PC-9 (cell line): ENCODE data around the gene XRCC4. TPM values are rescaled to one million over a fixed set of nuclear protein-coding genes. Genes with fewer than 3 reads are reported as not detected.

Experiments used
- BruUV-seq: library from RNA; stranded (reverse); fragments of 400-500 nt; replicated peaks from 2 replicates; lab custom pipeline; 2021; lab: Mats Ljungman, UMichigan
- CTCF ChIA-PET: fragments of 300-600 bp; sonication (Branson Sonifier 250); formaldehyde crosslinking; loops from one replicate; lab custom pipeline; 2022; ENCODE audit warnings: antibody characterized with exemption; lab: Charles Lee
- POLR2A ChIA-PET: fragments of 300-600 bp; sonication (Branson Sonifier 250); formaldehyde crosslinking; loops from one replicate; lab custom pipeline; 2022; ENCODE audit warnings: antibody characterized with exemption; ENCODE audit not compliant: unreplicated experiment; lab: Charles Lee
- DNase-seq, 2 experiments: peaks; one replicate each; pipeline versions ENCODE4 v3.0.0 to v3.0.0-alpha.2; 2015 to 2022; ENCODE audit warnings: mixed read lengths in 1 of 2
- H2AFZ ChIP-seq: fragments of 200-600 bp; sonication (generic); 2 replicates; pipeline ENCODE4 v1.8.1; 2017; ENCODE audit warnings: antibody characterized with exemption
- H3F3A ChIP-seq: fragments of 200-600 bp; sonication (generic); 2 replicates; pipeline ENCODE4 v1.8.1; 2017; ENCODE audit warnings: antibody characterized with exemption, mild to moderate bottlenecking, low read depth; ENCODE audit not compliant: insufficient read depth
- H3K27ac ChIP-seq: fragments of 200-600 bp; sonication (generic); 2 replicates; pipeline ENCODE4 v1.6.1; 2016; ENCODE audit warnings: mixed run types
- H3K27me3 ChIP-seq: fragments of 200-600 bp; sonication (generic); 2 replicates; pipeline ENCODE4 v1.6.1; 2016; ENCODE audit warnings: low read depth, mixed run types; ENCODE audit not compliant: insufficient read depth
- H3K36me3 ChIP-seq: fragments of 200-600 bp; sonication (generic); 2 replicates; pipeline ENCODE4 v1.6.1; 2016; ENCODE audit warnings: low read depth, mixed run types
- H3K4me1 ChIP-seq: fragments of 200-600 bp; sonication (generic); replicated peaks from 2 replicates; pipeline ENCODE4 v1.6.1; 2016; ENCODE audit warnings: mixed run types; ENCODE audit not compliant: insufficient read depth
- H3K4me2 ChIP-seq: fragments of 200-600 bp; sonication (generic); 2 replicates; pipeline ENCODE4 v1.6.1; 2017; ENCODE audit warnings: mixed run types
- H3K4me3 ChIP-seq: fragments of 200-600 bp; sonication (generic); 2 replicates; pipeline ENCODE4 v1.6.1; 2016; ENCODE audit warnings: mixed run types
- H3K79me2 ChIP-seq: fragments of 200-600 bp; sonication (generic); 2 replicates; pipeline ENCODE4 v1.6.1; 2017; ENCODE audit warnings: low read depth, mixed run types
- H3K9me2 ChIP-seq: fragments of 200-600 bp; sonication (generic); 2 replicates; pipeline ENCODE4 v1.8.1; 2017; ENCODE audit warnings: mild to moderate bottlenecking; ENCODE audit not compliant: insufficient read depth
- H3K9me3 ChIP-seq: fragments of 200-600 bp; sonication (generic); 2 replicates; pipeline ENCODE4 v1.8.1; 2016; ENCODE audit warnings: low read depth; ENCODE audit not compliant: insufficient read depth
- H4K20me1 ChIP-seq: fragments of 200-600 bp; sonication (generic); 2 replicates; pipeline ENCODE4 v1.8.1; 2017; ENCODE audit not compliant: insufficient read depth
- EZH2 ChIP-seq: fragments of 200-600 bp; sonication (generic); IDR thresholded peaks from 2 replicates; pipeline ENCODE4 v1.8.0; 2017; ENCODE audit warnings: antibody characterized with exemption, low read depth
- intact Hi-C: fragments of 100-400 bp; cut with micrococcal nuclease; formaldehyde crosslinking; loops from one replicate; pipeline ENCODE4 v1.10.0; 2022; ENCODE audit not compliant: unreplicated experiment
- total RNA-seq: library from RNA; stranded (reverse); gene quantifications from 2 replicates; pipeline ENCODE4 v1.2.3, GENCODE V29; 2021
- TF ChIP-seq, protein P1 (sequence below): fragments of 200-600 bp; sonication (generic); conservative IDR thresholded peaks from 2 replicates; pipeline ENCODE4 v1.6.1; 2017; ENCODE audit warnings: mixed run types, antibody characterized with exemption, mild to moderate bottlenecking, moderate library complexity

The XRCC4 gene
- total RNA-seq, 1 experiment from 2014 or later = 12.2 TPM

DNA sequence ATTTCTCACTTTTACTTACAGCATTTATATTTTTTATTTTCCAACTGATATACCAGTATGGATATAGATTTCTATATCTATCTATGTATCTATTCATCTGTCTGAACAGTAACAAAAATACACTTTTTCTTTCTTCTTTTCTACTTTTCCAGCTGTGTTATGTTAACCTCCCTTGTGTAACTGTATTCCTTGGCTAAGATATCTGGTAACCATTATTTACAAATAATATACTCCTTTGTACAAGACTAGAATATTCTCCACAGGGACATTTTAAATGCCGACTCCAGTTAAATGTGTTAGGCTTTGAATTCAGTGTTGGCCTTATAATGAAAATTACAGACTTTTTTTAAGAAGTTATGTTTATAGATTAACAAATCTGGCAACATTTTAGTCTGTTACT, 168.7 kb downstream of the XRCC4 start:
- Histone ChIP-seq H3K9me2 (no peaks in the 10 kb centered on the region), H3K4me3 (no peak overlapping the region), H3K27ac (no peak overlapping the region), H3F3A (no peaks in the 10 kb centered on the region), H3K4me2 (no peak overlapping the region), H3K4me1 (no peaks in the 10 kb centered on the region), H2AFZ (no peak overlapping the region), H4K20me1 (no peaks in the 10 kb centered on the region; the same call in 1 of the 2 replicates), H3K27me3 (no peaks in the 10 kb centered on the region), H3K36me3 (no peaks in the 10 kb centered on the region; the same call in 1 of the 2 replicates), H3K79me2 (no peaks in the 10 kb centered on the region), H3K9me3 (no peaks in the 10 kb centered on the region)
- intact Hi-C loops = no loop called here
- CTCF ChIA-PET = no interaction called here
- DNase-seq = no peak
- TF ChIP-seq EZH2 = no peak
- TF ChIP-seq, protein P1, sequence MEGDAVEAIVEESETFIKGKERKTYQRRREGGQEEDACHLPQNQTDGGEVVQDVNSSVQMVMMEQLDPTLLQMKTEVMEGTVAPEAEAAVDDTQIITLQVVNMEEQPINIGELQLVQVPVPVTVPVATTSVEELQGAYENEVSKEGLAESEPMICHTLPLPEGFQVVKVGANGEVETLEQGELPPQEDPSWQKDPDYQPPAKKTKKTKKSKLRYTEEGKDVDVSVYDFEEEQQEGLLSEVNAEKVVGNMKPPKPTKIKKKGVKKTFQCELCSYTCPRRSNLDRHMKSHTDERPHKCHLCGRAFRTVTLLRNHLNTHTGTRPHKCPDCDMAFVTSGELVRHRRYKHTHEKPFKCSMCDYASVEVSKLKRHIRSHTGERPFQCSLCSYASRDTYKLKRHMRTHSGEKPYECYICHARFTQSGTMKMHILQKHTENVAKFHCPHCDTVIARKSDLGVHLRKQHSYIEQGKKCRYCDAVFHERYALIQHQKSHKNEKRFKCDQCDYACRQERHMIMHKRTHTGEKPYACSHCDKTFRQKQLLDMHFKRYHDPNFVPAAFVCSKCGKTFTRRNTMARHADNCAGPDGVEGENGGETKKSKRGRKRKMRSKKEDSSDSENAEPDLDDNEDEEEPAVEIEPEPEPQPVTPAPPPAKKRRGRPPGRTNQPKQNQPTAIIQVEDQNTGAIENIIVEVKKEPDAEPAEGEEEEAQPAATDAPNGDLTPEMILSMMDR = no peak
- POLR2A ChIA-PET = no interaction called here
- no TSS peak for BruUV-seq

DNA sequence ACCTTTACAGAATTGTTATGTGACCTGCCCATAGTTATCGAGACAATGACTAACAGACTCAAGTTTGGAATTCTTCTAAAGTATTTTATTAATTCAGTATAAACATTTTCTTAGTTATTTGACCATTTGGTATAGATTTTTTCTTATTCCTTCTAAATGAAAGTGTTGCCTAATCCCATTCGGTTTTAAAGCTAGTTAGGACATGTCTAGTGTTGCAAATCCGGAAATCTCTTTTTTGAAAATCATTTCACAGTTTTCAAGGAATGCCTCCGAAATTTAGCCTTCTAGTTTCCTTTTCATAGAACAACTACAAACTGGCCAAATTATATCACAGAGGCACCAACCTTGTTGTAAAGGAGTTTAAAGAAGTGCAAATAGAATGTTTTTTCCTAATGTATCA, 171.8 kb downstream of the XRCC4 start:
- no peaks in the 10 kb centered on the region; the same call in 1 of the 2 replicates for H4K20me1 ChIP-seq
- intact Hi-C loops = no loop called here
- H3K79me2 ChIP-seq = no peaks in the 10 kb centered on the region
- H3K4me1 ChIP-seq = no peaks in the 10 kb centered on the region
- no peaks in the 10 kb centered on the region; the same call in 1 of the 2 replicates for H3K36me3 ChIP-seq
- no peak overlapping the region for H3K4me2 ChIP-seq
- DNase-seq = no peak
- BruUV-seq = no TSS peak
- no peak overlapping the region for H2AFZ ChIP-seq
- H3K9me2 ChIP-seq = no peaks in the 10 kb centered on the region
- H3K27me3 ChIP-seq = no peaks in the 10 kb centered on the region
- H3K27ac ChIP-seq = no peak overlapping the region
- ChIA-PET POLR2A (no interaction called here), CTCF (no interaction called here)
- no peaks in the 10 kb centered on the region for H3K9me3 ChIP-seq
- H3F3A ChIP-seq = no peaks in the 10 kb centered on the region
- TF ChIP-seq, protein P1 = no peak
- TF ChIP-seq EZH2 = no peak
- no peak overlapping the region for H3K4me3 ChIP-seq

DNA sequence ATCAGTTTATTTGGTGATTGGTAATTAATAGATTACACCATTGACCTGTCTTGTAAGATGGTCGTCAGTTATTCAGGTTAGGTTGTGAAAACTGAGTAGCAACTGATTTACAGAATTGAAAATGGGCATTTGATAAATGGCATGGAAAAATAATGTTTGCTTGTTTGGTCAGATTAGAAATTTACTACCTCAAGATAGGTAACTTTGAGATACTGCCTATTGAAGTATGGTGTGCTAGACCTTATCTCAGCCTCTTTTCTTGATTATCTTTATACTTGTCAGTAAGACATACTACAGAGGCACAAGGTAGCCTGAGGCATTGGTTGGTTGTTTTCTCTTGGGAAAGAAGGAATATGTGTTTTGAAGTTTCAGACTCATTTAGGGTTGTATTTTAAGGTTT, 174.5 kb downstream of the XRCC4 start:
- Histone ChIP-seq H3F3A (no peaks in the 10 kb centered on the region), H3K27me3 (no peaks in the 10 kb centered on the region), H3K27ac (no peak overlapping the region), H3K4me3 (no peak overlapping the region), H3K4me1 (no peaks in the 10 kb centered on the region), H3K9me2 (no peaks in the 10 kb centered on the region), H4K20me1 (no peaks in the 10 kb centered on the region; the same call in 1 of the 2 replicates), H3K4me2 (no peak overlapping the region), H2AFZ (no peak overlapping the region), H3K79me2 (no peaks in the 10 kb centered on the region), H3K9me3 (no peaks in the 10 kb centered on the region), H3K36me3 (no peaks in the 10 kb centered on the region; the same call in 1 of the 2 replicates)
- TF ChIP-seq EZH2 = no peak
- TF ChIP-seq, protein P1 = no peak
- POLR2A ChIA-PET = no interaction called here
- intact Hi-C loops = no loop called here
- DNase-seq = no peak
- CTCF ChIA-PET = no interaction called here
- no TSS peak for BruUV-seq
